OCI-LY3 (cell line): ENCODE measurements around the gene RGS16.
A peak's percentile ranks its signal among the peaks of the same experiment; 100 is the strongest.

ENCODE experiments used
- H2AFZ ChIP-seq: fragments of 200-600, 300-600 bp; shearing (Covaris generic); 2 replicates; pipeline ENCODE4 v1.6.0; 2014; ENCODE audit warnings: antibody characterized with exemption, low read depth, low read length
- H3K27ac ChIP-seq: fragments of 200-600, 300-600 bp; sonication (generic); 2 replicates; pipeline ENCODE4 v1.5.1; 2014; ENCODE audit warnings: mild to moderate bottlenecking, low read length, moderate library complexity, mixed read lengths
- H3K27me3 ChIP-seq: fragments of 200-600, 300-600 bp; sonication (generic); 2 replicates; pipeline ENCODE4 v1.6.1; 2014; ENCODE audit warnings: low read depth, low read length, mixed read lengths
- H3K36me3 ChIP-seq: fragments of 200-600, 300-600 bp; sonication (generic); replicated peaks from 2 replicates; pipeline ENCODE3; 2014; ENCODE audit warnings: low read depth, low read length, mixed read lengths
- H3K4me1 ChIP-seq: fragments of 300-600, 200-600 bp; sonication (generic); 2 replicates; pipeline ENCODE4 v1.6.1; 2014; ENCODE audit warnings: low read length, mixed read lengths
- H3K4me2 ChIP-seq: fragments of 200-600, 300-600 bp; sonication (generic); 2 replicates; pipeline ENCODE4 v1.6.1; 2014; ENCODE audit warnings: low read length, mixed read lengths
- H3K4me3 ChIP-seq: fragments of 300-600, 200-600 bp; sonication (generic); 2 replicates; pipeline ENCODE4 v1.5.1; 2014; ENCODE audit warnings: antibody characterized with exemption, mild to moderate bottlenecking, low read length, moderate library complexity
- H3K79me2 ChIP-seq: fragments of 300-600, 200-600 bp; shearing (Covaris generic); 2 replicates; pipeline ENCODE4 v1.6.1; 2014; ENCODE audit warnings: mild to moderate bottlenecking, low read length, mixed read lengths
- H3K9ac ChIP-seq: fragments of 300-600, 200-600 bp; shearing (Covaris generic); 2 replicates; pipeline ENCODE4 v1.6.0; 2014; ENCODE audit warnings: mild to moderate bottlenecking, low read length, moderate library complexity
- H3K9me3 ChIP-seq: fragments of 200-600, 300-600 bp; shearing (Covaris generic); 2 replicates; pipeline ENCODE4 v1.6.1; 2014; ENCODE audit warnings: low read length, mixed read lengths; ENCODE audit not compliant: insufficient read depth
- H4K20me1 ChIP-seq: fragments of 200-600, 300-600 bp; sonication (generic); 2 replicates; pipeline ENCODE4 v1.6.1; 2016; ENCODE audit warnings: low read length, mixed read lengths; ENCODE audit not compliant: insufficient read depth
- EZH2phosphoT487 ChIP-seq: fragments of 200-600 bp; shearing (Covaris generic); IDR thresholded peaks from 2 replicates; pipeline ENCODE4 v1.6.1; 2018; ENCODE audit warnings: antibody characterized with exemption, mixed run types, low read depth
- TF ChIP-seq, protein P1 (sequence below): fragments of 200-600, 300-600 bp; sonication (generic); IDR thresholded peaks from 2 replicates; pipeline ENCODE4 v1.5.1; 2014; ENCODE audit warnings: antibody characterized with exemption, low read length, low read depth

RGS16 gene

GRCh38 chr1:182601913-182602312 lies 2.3 kb downstream of the RGS16 start:
- TF ChIP-seq, protein P1, sequence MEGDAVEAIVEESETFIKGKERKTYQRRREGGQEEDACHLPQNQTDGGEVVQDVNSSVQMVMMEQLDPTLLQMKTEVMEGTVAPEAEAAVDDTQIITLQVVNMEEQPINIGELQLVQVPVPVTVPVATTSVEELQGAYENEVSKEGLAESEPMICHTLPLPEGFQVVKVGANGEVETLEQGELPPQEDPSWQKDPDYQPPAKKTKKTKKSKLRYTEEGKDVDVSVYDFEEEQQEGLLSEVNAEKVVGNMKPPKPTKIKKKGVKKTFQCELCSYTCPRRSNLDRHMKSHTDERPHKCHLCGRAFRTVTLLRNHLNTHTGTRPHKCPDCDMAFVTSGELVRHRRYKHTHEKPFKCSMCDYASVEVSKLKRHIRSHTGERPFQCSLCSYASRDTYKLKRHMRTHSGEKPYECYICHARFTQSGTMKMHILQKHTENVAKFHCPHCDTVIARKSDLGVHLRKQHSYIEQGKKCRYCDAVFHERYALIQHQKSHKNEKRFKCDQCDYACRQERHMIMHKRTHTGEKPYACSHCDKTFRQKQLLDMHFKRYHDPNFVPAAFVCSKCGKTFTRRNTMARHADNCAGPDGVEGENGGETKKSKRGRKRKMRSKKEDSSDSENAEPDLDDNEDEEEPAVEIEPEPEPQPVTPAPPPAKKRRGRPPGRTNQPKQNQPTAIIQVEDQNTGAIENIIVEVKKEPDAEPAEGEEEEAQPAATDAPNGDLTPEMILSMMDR, result no peak
- no peak for TF ChIP-seq EZH2phosphoT487
- Histone ChIP-seq H3K9me3 (no peaks in the 10 kb centered on the region), H3K4me3 (no peak overlapping the region), H2AFZ (no peak overlapping the region), H3K4me1 (peaks cover 18% of the 10 kb centered on the region), H3K27ac (no peak overlapping the region), H3K4me2 (no peak overlapping the region), H4K20me1 (no peaks in the 10 kb centered on the region), H3K27me3 (peaks cover 13% of the 10 kb centered on the region), H3K36me3 (peaks cover 33% of the 10 kb centered on the region), H3K79me2 (peaks cover 11% of the 10 kb centered on the region), H3K9ac (no peak overlapping the region)

- peaks cover 33% of the 10 kb centered on the region for H3K36me3 ChIP-seq
- H3K4me2 ChIP-seq, result no peak overlapping the region
- TF ChIP-seq EZH2phosphoT487, result no peak
- TF ChIP-seq, protein P1, result peak; percentile 97
- H2AFZ ChIP-seq, result no peak overlapping the region
- H3K4me3 ChIP-seq, result no peak overlapping the region
- no peak overlapping the region for H3K9ac ChIP-seq
- H4K20me1 ChIP-seq, result no peaks in the 10 kb centered on the region
- H3K9me3 ChIP-seq, result no peaks in the 10 kb centered on the region
- H3K4me1 ChIP-seq, result peaks cover 18% of the 10 kb centered on the region
- no peak overlapping the region for H3K27ac ChIP-seq
- H3K79me2 ChIP-seq, result peaks cover 11% of the 10 kb centered on the region
- H3K27me3 ChIP-seq, result peaks cover 8% of the 10 kb centered on the region
Measured at GRCh38 chr1:182601416-182601786, 2.8 kb downstream of the RGS16 start.

DNA sequence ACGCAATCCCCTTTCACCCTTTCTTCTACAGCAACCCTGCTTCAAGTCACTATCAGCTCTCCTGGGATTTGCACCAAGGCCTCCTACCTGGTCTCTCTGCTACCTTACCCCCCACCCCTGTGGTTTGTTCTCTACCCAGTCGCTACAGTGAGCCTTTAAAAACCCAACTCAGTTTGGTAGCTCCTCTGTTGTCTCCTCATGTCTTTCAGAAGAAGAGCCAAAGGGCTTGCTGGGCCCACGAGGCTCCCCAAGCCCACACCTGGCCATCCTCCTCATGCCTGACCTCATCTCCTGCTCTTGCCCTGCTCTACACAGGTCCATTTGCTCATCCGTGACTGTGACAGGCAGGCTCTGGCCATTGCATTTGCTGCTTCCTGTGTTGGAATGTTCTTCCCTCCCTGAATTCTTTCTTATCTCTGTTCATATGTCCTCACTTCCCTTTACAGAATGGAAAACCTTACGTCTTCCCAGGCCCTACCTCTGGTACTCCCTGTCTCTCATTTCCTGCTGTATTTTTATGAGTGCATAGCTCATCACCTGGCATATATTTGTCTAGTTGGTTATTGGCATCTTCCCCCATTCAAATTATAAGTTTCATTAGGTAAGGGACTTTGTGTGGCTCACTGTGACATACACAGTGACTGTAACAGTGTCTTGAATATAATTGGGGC lies 3.3 kb downstream of the RGS16 start:
- no peaks in the 10 kb centered on the region for H3K9me3 ChIP-seq
- peaks cover 11% of the 10 kb centered on the region for H3K79me2 ChIP-seq
- H3K4me3 ChIP-seq, result no peak overlapping the region
- peaks cover 20% of the 10 kb centered on the region for H3K4me1 ChIP-seq
- H3K27ac ChIP-seq, result no peak overlapping the region
- no peak overlapping the region for H2AFZ ChIP-seq
- H3K4me2 ChIP-seq, result no peak overlapping the region
- no peak overlapping the region for H3K9ac ChIP-seq
- H3K27me3 ChIP-seq, result peaks cover 7% of the 10 kb centered on the region
- H3K36me3 ChIP-seq, result peaks cover 33% of the 10 kb centered on the region
- TF ChIP-seq EZH2phosphoT487, result no peak
- TF ChIP-seq, protein P1, result no peak
- H4K20me1 ChIP-seq, result no peaks in the 10 kb centered on the region

DNA sequence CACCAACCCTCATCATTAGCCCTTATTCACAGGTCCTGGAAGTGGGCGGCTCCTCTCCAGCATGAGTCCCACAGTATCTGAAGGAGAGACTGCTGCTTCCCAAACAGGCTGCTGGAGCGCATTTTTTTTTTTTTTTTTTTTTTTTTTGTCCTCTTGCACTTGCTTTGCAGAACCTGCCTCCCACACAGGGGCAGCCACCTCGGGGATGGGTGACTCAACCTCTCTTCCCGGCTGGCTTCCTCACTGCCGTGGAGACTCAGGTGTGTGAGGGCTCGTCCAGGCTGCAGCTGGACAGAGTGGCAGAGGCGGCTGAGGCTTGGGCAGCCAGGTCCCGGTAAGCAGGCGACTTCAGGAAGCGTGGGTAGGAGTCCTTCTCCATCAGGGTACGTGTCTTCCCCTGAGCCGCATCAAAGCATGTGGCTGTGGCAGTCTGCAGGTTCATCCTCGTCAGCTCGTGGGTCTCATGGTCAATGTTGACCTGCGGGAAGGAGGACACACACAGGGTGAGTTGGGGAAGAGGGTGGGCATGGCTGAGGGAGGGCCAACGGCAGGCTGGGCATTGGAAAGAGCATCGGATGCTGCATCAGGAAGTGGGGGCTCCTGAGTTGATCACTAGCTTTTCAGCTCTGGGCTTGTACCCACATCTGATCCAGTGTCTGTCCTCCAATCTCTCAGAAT lies 4.0 kb downstream of the RGS16 start:
- peaks cover 33% of the 10 kb centered on the region for H3K36me3 ChIP-seq
- no peaks in the 10 kb centered on the region for H4K20me1 ChIP-seq
- TF ChIP-seq EZH2phosphoT487, result no peak
- TF ChIP-seq, protein P1, result no peak
- no peak overlapping the region for H3K4me3 ChIP-seq
- peaks cover 2% of the 10 kb centered on the region for H3K27me3 ChIP-seq
- H3K9ac ChIP-seq, result no peak overlapping the region
- no peaks in the 10 kb centered on the region for H3K9me3 ChIP-seq
- no peak overlapping the region for H2AFZ ChIP-seq
- H3K79me2 ChIP-seq, result peaks cover 11% of the 10 kb centered on the region
- peaks cover 25% of the 10 kb centered on the region for H3K4me1 ChIP-seq
- no peak overlapping the region for H3K4me2 ChIP-seq
- H3K27ac ChIP-seq, result no peak overlapping the region
